ENCODE results near the gene ADAM33. TPM values are rescaled to one million over a fixed set of nuclear protein-coding genes. Genes with fewer than 3 reads are reported as not detected.

Gene ADAM33
- total RNA-seq, 1 donor: 11.2 TPM

GRCh38 chr20:3724356-3724755, 42.5 kb upstream of the ADAM33 start:
- no peak overlapping the region for H3K4me2 ChIP-seq (ENCODE audit: insufficient read depth, low read length)
- no peaks in the 10 kb centered on the region for H4K20me1 ChIP-seq (ENCODE audit: insufficient read depth, low read length)
- H3K9me3 ChIP-seq (ENCODE audit: low read depth, low read length): no peaks in the 10 kb centered on the region
- H3K4me1 ChIP-seq (ENCODE audit: insufficient read depth, low read length): peaks cover 11% of the 10 kb centered on the region
- no peak for TF ChIP-seq CTCF (IDR thresholded peaks at IDR 0.05; ENCODE audit: extremely low read depth, low read depth, low read length)
- peaks cover 17% of the 10 kb centered on the region for H3K27me3 ChIP-seq (ENCODE audit: insufficient read depth, low read length)
- no peak overlapping the region for H2AFZ ChIP-seq (ENCODE audit: low read length)
- H3K27ac ChIP-seq (ENCODE audit: low read depth, low read length): no peak overlapping the region
- H3K4me3 ChIP-seq (ENCODE audit: insufficient read depth, low read length): no peak overlapping the region
- no peaks in the 10 kb centered on the region for H3K36me3 ChIP-seq (ENCODE audit: insufficient read depth, low read length)
- DNase-seq (ENCODE audit: insufficient read length, low spot score, missing footprints): no peak
- H3K79me2 ChIP-seq (ENCODE audit: insufficient read depth, low read length): no peaks in the 10 kb centered on the region

GRCh38 chr20:3723284-3723683, 41.5 kb upstream of the ADAM33 start:
- no peak for TF ChIP-seq CTCF (IDR thresholded peaks at IDR 0.05; ENCODE audit: extremely low read depth, low read depth, low read length)

GRCh38 chr20:3721912-3722311, 40.1 kb upstream of the ADAM33 start:
- no peak overlapping the region for H3K4me2 ChIP-seq (ENCODE audit: insufficient read depth, low read length)
- DNase-seq (ENCODE audit: insufficient read length, low spot score, missing footprints): no peak
- H4K20me1 ChIP-seq (ENCODE audit: insufficient read depth, low read length): no peaks in the 10 kb centered on the region
- H2AFZ ChIP-seq (ENCODE audit: low read length): no peak overlapping the region
- no peaks in the 10 kb centered on the region for H3K79me2 ChIP-seq (ENCODE audit: insufficient read depth, low read length)
- peaks cover under 1% of the 10 kb centered on the region for H3K4me1 ChIP-seq (ENCODE audit: insufficient read depth, low read length)
- no peaks in the 10 kb centered on the region for H3K9me3 ChIP-seq (ENCODE audit: low read depth, low read length)
- H3K27me3 ChIP-seq (ENCODE audit: insufficient read depth, low read length): peaks cover 17% of the 10 kb centered on the region
- H3K4me3 ChIP-seq (ENCODE audit: insufficient read depth, low read length): no peak overlapping the region
- H3K36me3 ChIP-seq (ENCODE audit: insufficient read depth, low read length): no peaks in the 10 kb centered on the region
- H3K27ac ChIP-seq (ENCODE audit: low read depth, low read length): no peak overlapping the region
- TF ChIP-seq CTCF (IDR thresholded peaks at IDR 0.05; ENCODE audit: extremely low read depth, low read depth, low read length): no peak

More at GRCh38 chr20:3723284-3723683, 41.5 kb upstream of the ADAM33 start:
- Histone ChIP-seq H3K4me3 (ENCODE audit: insufficient read depth, low read length) (no peak overlapping the region), H3K9me3 (ENCODE audit: low read depth, low read length) (no peaks in the 10 kb centered on the region), H3K27ac (ENCODE audit: low read depth, low read length) (no peak overlapping the region), H3K4me1 (ENCODE audit: insufficient read depth, low read length) (peaks cover 11% of the 10 kb centered on the region), H3K36me3 (ENCODE audit: insufficient read depth, low read length) (no peaks in the 10 kb centered on the region), H3K79me2 (ENCODE audit: insufficient read depth, low read length) (no peaks in the 10 kb centered on the region), H3K4me2 (ENCODE audit: insufficient read depth, low read length) (no peak overlapping the region), H2AFZ (ENCODE audit: low read length) (no peak overlapping the region), H3K27me3 (ENCODE audit: insufficient read depth, low read length) (peaks cover 17% of the 10 kb centered on the region), H4K20me1 (ENCODE audit: insufficient read depth, low read length) (no peaks in the 10 kb centered on the region)
- no peak for DNase-seq (ENCODE audit: insufficient read length, low spot score, missing footprints)

- no peaks in the 10 kb centered on the region for H3K79me2 ChIP-seq (ENCODE audit: insufficient read depth, low read length)
- no peak overlapping the region for H2AFZ ChIP-seq (ENCODE audit: low read length)
- H3K36me3 ChIP-seq (ENCODE audit: insufficient read depth, low read length): no peaks in the 10 kb centered on the region
- H4K20me1 ChIP-seq (ENCODE audit: insufficient read depth, low read length): no peaks in the 10 kb centered on the region
- no peak overlapping the region for H3K4me2 ChIP-seq (ENCODE audit: insufficient read depth, low read length)
- no peak overlapping the region for H3K27ac ChIP-seq (ENCODE audit: low read depth, low read length)
- no peaks in the 10 kb centered on the region for H3K9me3 ChIP-seq (ENCODE audit: low read depth, low read length)
- no peak overlapping the region for H3K4me3 ChIP-seq (ENCODE audit: insufficient read depth, low read length)
- no peak for TF ChIP-seq CTCF (IDR thresholded peaks at IDR 0.05; ENCODE audit: extremely low read depth, low read depth, low read length)
- DNase-seq (ENCODE audit: insufficient read length, low spot score, missing footprints): no peak
- H3K27me3 ChIP-seq (ENCODE audit: insufficient read depth, low read length): peaks cover 17% of the 10 kb centered on the region
- H3K4me1 ChIP-seq (ENCODE audit: insufficient read depth, low read length): no peaks in the 10 kb centered on the region
These were observed 38.8 kb upstream of the ADAM33 start for GRCh38 chr20:3720626-3721025.
